Astrocyte (in vitro differentiated cells and primary cell): ENCODE measurements around the gene LTC4S. TPM values are rescaled to one million over a fixed set of nuclear protein-coding genes. Genes with fewer than 3 reads are reported as not detected.

ENCODE experiments used
- DNase-seq: peaks from one replicate; pipeline ENCODE4 v3.0.0-alpha.2; 2010; ENCODE audit warnings: low read depth
- FAIRE-seq: peaks from 2 replicates; lab custom pipeline; 2011; peaks lifted over from hg19 to GRCh38; lab: Jason Lieb, UNC
- H2AFZ ChIP-seq: 2 replicates; pipeline ENCODE4 v1.6.0; 2012; ENCODE audit warnings: low read depth, low read length, inconsistent platforms
- H3K27ac ChIP-seq: 2 replicates; pipeline ENCODE4 v1.5.1; 2011; ENCODE audit warnings: low read depth, low read length, inconsistent platforms
- H3K27me3 ChIP-seq: 2 replicates; pipeline ENCODE4 v1.6.0; 2011; ENCODE audit warnings: low read length, inconsistent platforms; ENCODE audit not compliant: insufficient read depth
- H3K36me3 ChIP-seq: 2 replicates; pipeline ENCODE4 v1.5.1; 2011; ENCODE audit warnings: low read length, inconsistent platforms; ENCODE audit not compliant: insufficient read depth
- H3K4me1 ChIP-seq: 2 replicates; pipeline ENCODE4 v1.5.1; 2011; ENCODE audit warnings: low read length, inconsistent platforms; ENCODE audit not compliant: insufficient read depth
- H3K4me2 ChIP-seq: 2 replicates; pipeline ENCODE4 v1.6.0; 2012; ENCODE audit warnings: low read length, inconsistent platforms
- H3K4me3 ChIP-seq: 2 replicates; pipeline ENCODE4 v1.5.1; 2011; ENCODE audit warnings: low read depth, mild to moderate bottlenecking, low read length, inconsistent platforms; ENCODE audit not compliant: insufficient read depth
- H3K79me2 ChIP-seq: 2 replicates; pipeline ENCODE4 v1.6.0; 2012; ENCODE audit warnings: mild to moderate bottlenecking, low read length, inconsistent platforms; ENCODE audit not compliant: insufficient read depth
- H3K9ac ChIP-seq: 2 replicates; pipeline ENCODE4 v1.6.0; 2012; ENCODE audit warnings: mild to moderate bottlenecking, low read length, inconsistent platforms
- H3K9me3 ChIP-seq: 2 replicates; pipeline ENCODE4 v1.5.1; 2012; ENCODE audit warnings: low read depth, mild to moderate bottlenecking, low read length, inconsistent platforms; ENCODE audit not compliant: insufficient read depth
- H4K20me1 ChIP-seq: 2 replicates; pipeline ENCODE4 v1.6.0; 2012; ENCODE audit warnings: low read length, inconsistent platforms; ENCODE audit not compliant: insufficient read depth
- H3K27ac Mint-ChIP-seq: one replicate; pipeline ENCODE4 v1.8.0; 2021; ENCODE audit warnings: mild to moderate bottlenecking, mixed read lengths; ENCODE audit not compliant: unreplicated experiment
- H3K27me3 Mint-ChIP-seq: one replicate; pipeline ENCODE4 v1.8.0; 2021; ENCODE audit warnings: low read depth, mixed read lengths; ENCODE audit not compliant: unreplicated experiment
- H3K36me3 Mint-ChIP-seq: one replicate; pipeline ENCODE4 v1.8.0; 2021; ENCODE audit warnings: low read depth, mixed read lengths; ENCODE audit not compliant: unreplicated experiment
- H3K4me1 Mint-ChIP-seq: one replicate; pipeline ENCODE4 v1.8.0; 2021; ENCODE audit warnings: low read depth, mixed read lengths; ENCODE audit not compliant: unreplicated experiment
- H3K4me3 Mint-ChIP-seq: one replicate; pipeline ENCODE4 v1.8.0; 2021; ENCODE audit warnings: mild to moderate bottlenecking, moderate library complexity, mixed read lengths; ENCODE audit not compliant: unreplicated experiment
- H3K9me3 Mint-ChIP-seq: one replicate; pipeline ENCODE4 v1.8.0; 2021; ENCODE audit warnings: mild to moderate bottlenecking, mixed read lengths; ENCODE audit not compliant: unreplicated experiment
- CTCF ChIP-seq: IDR thresholded peaks from 2 replicates; pipeline ENCODE4 v1.5.1; 2011; ENCODE audit warnings: low read depth, mild to moderate bottlenecking, inconsistent platforms, low read length, moderate library complexity; ENCODE audit not compliant: insufficient read depth
- EZH2 ChIP-seq: IDR thresholded peaks from 2 replicates; pipeline ENCODE4 v1.6.1; 2012; ENCODE audit warnings: mild to moderate bottlenecking, low read length, inconsistent platforms; ENCODE audit not compliant: insufficient read depth
- total RNA-seq: library from RNA; stranded (reverse); gene quantifications from 2 replicates; pipeline ENCODE4 v1.2.1, GENCODE V29; 2021

LTC4S gene
- total RNA-seq, 1 donor from 2014 or later: 1.3 TPM

- DNase-seq: no peak
- H3K4me3 Mint-ChIP-seq: no peak overlapping the region
- peaks cover 5% of the 10 kb centered on the region for H3K4me1 Mint-ChIP-seq
- H3K9me3 ChIP-seq: no peaks in the 10 kb centered on the region
- no peak overlapping the region for H3K9ac ChIP-seq
- H3K4me3 ChIP-seq: no peak overlapping the region
- peaks cover 45% of the 10 kb centered on the region for H4K20me1 ChIP-seq
- no peak overlapping the region for H3K4me2 ChIP-seq
- H3K36me3 ChIP-seq: no peaks in the 10 kb centered on the region
- TF ChIP-seq EZH2 (no peak), CTCF (no peak)
- H3K27ac ChIP-seq: no peak overlapping the region
- no peak overlapping the region for H3K27ac Mint-ChIP-seq
- peaks cover 16% of the 10 kb centered on the region for H3K4me1 ChIP-seq
- H3K27me3 ChIP-seq: no peaks in the 10 kb centered on the region
- peaks cover 17% of the 10 kb centered on the region for H3K36me3 Mint-ChIP-seq
- FAIRE-seq: no peak
- H2AFZ ChIP-seq: no peak overlapping the region
- H3K27me3 Mint-ChIP-seq: no peaks in the 10 kb centered on the region
- H3K79me2 ChIP-seq: peaks cover 9% of the 10 kb centered on the region
- H3K9me3 Mint-ChIP-seq: no peaks in the 10 kb centered on the region
Measured at GRCh38 chr5:179797741-179798140, 4.0 kb downstream of the LTC4S start.

- peaks cover 19% of the 10 kb centered on the region for H3K4me1 ChIP-seq
- TF ChIP-seq EZH2 (no peak), CTCF (no peak)
- H3K27me3 ChIP-seq: no peaks in the 10 kb centered on the region
- Mint-ChIP-seq H3K4me3 (no peak overlapping the region), H3K27ac (no peak overlapping the region), H3K36me3 (peaks cover 17% of the 10 kb centered on the region), H3K4me1 (peaks cover 5% of the 10 kb centered on the region), H3K9me3 (no peaks in the 10 kb centered on the region), H3K27me3 (no peaks in the 10 kb centered on the region)
- DNase-seq (no peak), FAIRE-seq (no peak)
- no peaks in the 10 kb centered on the region for H3K9me3 ChIP-seq
- H3K79me2 ChIP-seq: peaks cover 14% of the 10 kb centered on the region
- no peak overlapping the region for H3K9ac ChIP-seq
- no peak overlapping the region for H3K27ac ChIP-seq
- H3K4me2 ChIP-seq: no peak overlapping the region
- peaks cover 50% of the 10 kb centered on the region for H4K20me1 ChIP-seq
- no peak overlapping the region for H2AFZ ChIP-seq
- no peaks in the 10 kb centered on the region for H3K36me3 ChIP-seq
- no peak overlapping the region for H3K4me3 ChIP-seq
Measured at GRCh38 chr5:179798144-179798770, 4.5 kb downstream of the LTC4S start.
